Glutamatergic neuron (in vitro differentiated cells): ENCODE data around the gene PROCR. TPM values are rescaled to one million over a fixed set of nuclear protein-coding genes. Genes with fewer than 3 reads are reported as not detected.

Experiments used
- DNase-seq: peaks from one replicate; pipeline ENCODE4 v3.0.0; 2022
- H3K27ac Mint-ChIP-seq: one replicate; pipeline ENCODE4 v1.8.0; 2020; ENCODE audit warnings: mild to moderate bottlenecking, mixed read lengths, inconsistent platforms; ENCODE audit not compliant: unreplicated experiment
- H3K27me3 Mint-ChIP-seq: one replicate; pipeline ENCODE4 v1.8.0; 2020; ENCODE audit warnings: mild to moderate bottlenecking, moderate library complexity, mixed read lengths, inconsistent platforms; ENCODE audit not compliant: unreplicated experiment
- H3K36me3 Mint-ChIP-seq: one replicate; pipeline ENCODE4 v1.8.0; 2020; ENCODE audit warnings: mild to moderate bottlenecking, mixed read lengths, inconsistent platforms; ENCODE audit not compliant: unreplicated experiment
- H3K4me1 Mint-ChIP-seq: one replicate; pipeline ENCODE4 v1.8.0; 2020; ENCODE audit warnings: mild to moderate bottlenecking, low read depth, mixed read lengths, inconsistent platforms; ENCODE audit not compliant: unreplicated experiment
- H3K4me3 Mint-ChIP-seq: one replicate; pipeline ENCODE4 v1.8.0; 2020; ENCODE audit warnings: mild to moderate bottlenecking, mixed read lengths, inconsistent platforms; ENCODE audit not compliant: unreplicated experiment
- H3K9me3 Mint-ChIP-seq: one replicate; pipeline ENCODE4 v1.8.0; 2020; ENCODE audit warnings: mild to moderate bottlenecking, moderate library complexity, mixed read lengths, inconsistent platforms; ENCODE audit not compliant: unreplicated experiment
- total RNA-seq: library from RNA; stranded (reverse); fragmentation: NEBNext Ultra II Directional; extraction: Animal tissue kit (Norgen Biotek cat#: 25700); gene quantifications from one replicate; pipeline ENCODE4 v1.2.1, GENCODE V29; 2021; ENCODE audit not compliant: unreplicated experiment
- TF ChIP-seq, protein P1 (sequence below): fragments of 200-600 bp; sonication (generic); IDR thresholded peaks from one replicate; pipeline ENCODE4 v1.5.0; 2021; ENCODE audit not compliant: partially characterized antibody, unreplicated experiment

The PROCR gene
- total RNA-seq, 1 donor from 2014 or later = 0.32 TPM

DNA sequence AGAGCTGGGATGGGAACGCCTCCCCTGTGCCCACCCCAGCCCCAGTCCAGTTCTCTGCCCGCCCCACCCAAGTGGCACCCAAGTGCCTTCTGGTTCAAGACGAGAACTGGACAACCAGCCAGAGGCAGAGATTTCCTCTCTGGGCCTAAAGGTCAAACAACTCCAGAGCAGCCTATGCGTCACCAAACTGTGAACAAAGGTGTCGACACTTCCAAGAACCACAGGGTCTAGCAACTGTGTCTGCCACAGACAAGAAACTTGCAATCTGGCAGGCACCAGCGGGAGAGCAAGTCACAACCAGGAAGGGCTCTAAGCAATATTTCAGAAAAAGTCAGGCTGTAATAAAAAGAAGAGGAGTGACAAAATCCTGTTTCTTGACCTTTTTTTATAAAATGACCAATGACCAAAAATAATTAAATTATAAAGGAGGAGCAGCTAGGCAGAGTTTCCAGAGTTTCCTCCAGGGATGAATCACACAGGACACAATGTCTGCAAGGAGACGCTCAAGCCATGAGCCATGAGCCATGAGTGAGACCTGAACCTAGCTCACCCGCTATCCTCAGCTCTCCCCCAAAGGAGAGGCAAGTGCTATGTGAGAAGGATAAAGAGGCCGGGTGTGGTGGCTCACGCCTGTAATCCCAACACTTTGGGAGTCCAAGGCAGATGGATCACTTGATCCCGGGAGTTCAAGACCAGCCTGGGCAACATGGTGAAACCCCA, 35.8 kb upstream of the PROCR start:
- peaks cover under 1% of the 10 kb centered on the region for H3K27me3 Mint-ChIP-seq
- TF ChIP-seq, protein P1, sequence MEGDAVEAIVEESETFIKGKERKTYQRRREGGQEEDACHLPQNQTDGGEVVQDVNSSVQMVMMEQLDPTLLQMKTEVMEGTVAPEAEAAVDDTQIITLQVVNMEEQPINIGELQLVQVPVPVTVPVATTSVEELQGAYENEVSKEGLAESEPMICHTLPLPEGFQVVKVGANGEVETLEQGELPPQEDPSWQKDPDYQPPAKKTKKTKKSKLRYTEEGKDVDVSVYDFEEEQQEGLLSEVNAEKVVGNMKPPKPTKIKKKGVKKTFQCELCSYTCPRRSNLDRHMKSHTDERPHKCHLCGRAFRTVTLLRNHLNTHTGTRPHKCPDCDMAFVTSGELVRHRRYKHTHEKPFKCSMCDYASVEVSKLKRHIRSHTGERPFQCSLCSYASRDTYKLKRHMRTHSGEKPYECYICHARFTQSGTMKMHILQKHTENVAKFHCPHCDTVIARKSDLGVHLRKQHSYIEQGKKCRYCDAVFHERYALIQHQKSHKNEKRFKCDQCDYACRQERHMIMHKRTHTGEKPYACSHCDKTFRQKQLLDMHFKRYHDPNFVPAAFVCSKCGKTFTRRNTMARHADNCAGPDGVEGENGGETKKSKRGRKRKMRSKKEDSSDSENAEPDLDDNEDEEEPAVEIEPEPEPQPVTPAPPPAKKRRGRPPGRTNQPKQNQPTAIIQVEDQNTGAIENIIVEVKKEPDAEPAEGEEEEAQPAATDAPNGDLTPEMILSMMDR = no peak
- H3K36me3 Mint-ChIP-seq = no peaks in the 10 kb centered on the region
- no peak overlapping the region for H3K27ac Mint-ChIP-seq
- H3K9me3 Mint-ChIP-seq = no peaks in the 10 kb centered on the region
- no peaks in the 10 kb centered on the region for H3K4me1 Mint-ChIP-seq
- no peak for DNase-seq
- no peak overlapping the region for H3K4me3 Mint-ChIP-seq

DNA sequence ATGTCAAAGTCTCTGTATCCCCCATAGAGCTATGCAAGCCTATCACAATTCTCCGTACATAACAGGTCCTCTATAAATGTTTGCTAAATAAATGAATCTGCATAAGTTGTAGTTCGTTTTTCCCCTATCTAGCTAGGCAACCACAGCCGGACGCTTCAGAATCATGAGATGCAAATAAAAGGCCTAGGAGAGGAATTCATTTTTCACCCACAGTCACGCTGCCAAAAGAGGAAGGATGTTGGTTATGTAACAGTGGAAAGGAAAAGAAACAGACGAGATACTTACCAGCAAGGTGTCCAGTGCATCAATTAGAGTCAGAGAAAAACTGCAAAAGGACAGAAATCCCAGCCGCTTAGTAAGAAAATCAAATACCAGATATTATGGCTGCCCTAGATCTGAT, 27.2 kb upstream of the PROCR start:
- TF ChIP-seq, protein P1 = no peak
- no peak overlapping the region for H3K27ac Mint-ChIP-seq

DNA sequence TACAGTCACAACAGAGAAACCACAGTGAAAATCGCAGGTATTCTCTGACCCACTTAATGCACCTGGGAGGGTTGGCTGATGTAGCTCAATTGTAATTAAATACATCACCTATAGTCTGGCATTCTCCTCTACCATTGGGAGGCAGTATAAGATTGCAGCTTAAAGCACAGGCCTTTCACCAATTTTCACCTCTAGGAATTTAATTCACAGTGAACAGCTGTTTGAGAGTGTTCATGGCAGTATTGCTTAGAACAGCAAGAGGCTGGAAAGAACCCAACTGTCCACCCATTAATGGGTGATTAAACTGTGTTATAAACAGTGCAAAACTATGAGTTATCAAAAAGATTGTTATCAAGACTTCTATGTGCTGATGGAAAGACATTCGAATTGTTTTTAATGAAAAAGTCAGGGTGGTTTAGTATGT, 26.7 kb upstream of the PROCR start:
- TF ChIP-seq, protein P1 = no peak
- H3K27me3 Mint-ChIP-seq = no peaks in the 10 kb centered on the region
- peaks cover 3% of the 10 kb centered on the region for H3K4me1 Mint-ChIP-seq
- no peak for DNase-seq
- H3K36me3 Mint-ChIP-seq = no peaks in the 10 kb centered on the region
- H3K27ac Mint-ChIP-seq = peak overlapping the region; percentile 24
- no peaks in the 10 kb centered on the region for H3K9me3 Mint-ChIP-seq
- no peak overlapping the region for H3K4me3 Mint-ChIP-seq

More for the DNA sequence above, 27.2 kb upstream of the PROCR start:
- H3K4me3 Mint-ChIP-seq = no peak overlapping the region
- peaks cover 3% of the 10 kb centered on the region for H3K4me1 Mint-ChIP-seq
- H3K27me3 Mint-ChIP-seq = no peaks in the 10 kb centered on the region
- H3K36me3 Mint-ChIP-seq = no peaks in the 10 kb centered on the region
- DNase-seq = no peak
- H3K9me3 Mint-ChIP-seq = no peaks in the 10 kb centered on the region

DNA sequence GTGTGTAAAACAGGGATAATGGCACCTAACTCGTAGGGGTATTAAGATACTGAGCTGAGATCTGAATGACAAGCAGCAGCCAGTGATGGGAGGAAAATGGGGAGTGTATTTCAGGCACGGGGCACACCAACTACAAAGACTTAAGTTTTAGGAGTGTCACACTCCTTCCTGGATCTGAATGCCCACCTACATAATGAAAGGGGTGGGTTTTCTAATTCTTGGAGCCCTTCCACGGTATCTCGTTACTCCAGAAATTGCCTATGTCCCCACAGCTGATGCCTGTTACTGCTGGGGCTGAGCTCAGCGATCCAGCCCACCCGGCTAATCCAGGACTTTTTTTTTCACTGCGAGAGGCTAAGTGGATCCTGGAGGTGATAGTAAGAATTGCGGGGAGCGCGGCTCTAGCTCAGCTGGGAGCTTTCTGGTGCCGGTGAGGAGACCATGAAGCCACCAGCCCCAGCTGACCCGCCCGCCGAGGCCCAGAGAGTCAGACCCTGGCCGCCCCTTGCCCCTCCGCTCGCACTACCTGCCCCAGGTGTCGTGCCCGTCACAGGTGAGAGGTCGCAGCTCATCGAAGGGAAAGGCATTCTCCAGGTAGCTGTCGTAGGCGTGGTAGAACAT, 25.5 kb upstream of the PROCR start:
- H3K4me1 Mint-ChIP-seq = peaks cover 3% of the 10 kb centered on the region
- H3K27ac Mint-ChIP-seq = peak overlapping the region; percentile 56
- peak; percentile 49 for DNase-seq
- H3K4me3 Mint-ChIP-seq = peak overlapping the region; percentile 94
- TF ChIP-seq, protein P1 = peak; percentile 30
- H3K36me3 Mint-ChIP-seq = no peaks in the 10 kb centered on the region
- H3K27me3 Mint-ChIP-seq = no peaks in the 10 kb centered on the region
- H3K9me3 Mint-ChIP-seq = no peaks in the 10 kb centered on the region
